Lower leg skin (tissue), 3 donors: ENCODE data around the gene EGFL8.

Experiments used
- POLR2A ChIP-seq, 2 donors: fragments of 450-650 bp; IDR thresholded peaks; one replicate each; pipeline ENCODE4 v1.6.1; 2016 to 2017; ENCODE audit warnings: antibody characterized with exemption in 2 of 2, mild to moderate bottlenecking in 1 of 2, moderate library complexity in 1 of 2
- TF ChIP-seq, protein P1 (sequence below), 3 donors: fragments of 450-650 bp; IDR thresholded peaks; one replicate each; pipeline ENCODE4 v1.5.1; 2016; ENCODE audit warnings: antibody characterized with exemption in 3 of 3, mild to moderate bottlenecking in 3 of 3, moderate library complexity in 2 of 3

DNA sequence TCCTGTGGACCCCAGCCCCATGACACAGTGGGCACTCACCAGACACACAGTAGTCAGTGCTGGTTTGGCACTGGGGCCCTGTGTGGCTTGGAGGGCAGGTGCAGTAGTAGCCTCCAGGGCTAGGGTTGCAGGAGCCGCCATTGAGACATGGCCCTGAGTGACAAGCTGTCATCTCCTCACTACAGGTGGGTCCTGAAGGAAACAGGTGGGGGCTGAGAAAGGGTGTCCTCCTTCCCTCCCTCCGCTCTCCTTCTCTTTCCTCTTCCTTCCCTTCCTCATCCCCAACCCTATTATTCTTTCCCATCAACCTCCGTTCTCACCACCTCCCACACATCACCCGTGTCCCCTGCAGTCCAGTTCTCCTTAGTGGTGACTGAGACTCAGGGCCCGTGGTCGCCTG is 49.3 kb downstream of the EGFL8 start:
- TF ChIP-seq, protein P1, sequence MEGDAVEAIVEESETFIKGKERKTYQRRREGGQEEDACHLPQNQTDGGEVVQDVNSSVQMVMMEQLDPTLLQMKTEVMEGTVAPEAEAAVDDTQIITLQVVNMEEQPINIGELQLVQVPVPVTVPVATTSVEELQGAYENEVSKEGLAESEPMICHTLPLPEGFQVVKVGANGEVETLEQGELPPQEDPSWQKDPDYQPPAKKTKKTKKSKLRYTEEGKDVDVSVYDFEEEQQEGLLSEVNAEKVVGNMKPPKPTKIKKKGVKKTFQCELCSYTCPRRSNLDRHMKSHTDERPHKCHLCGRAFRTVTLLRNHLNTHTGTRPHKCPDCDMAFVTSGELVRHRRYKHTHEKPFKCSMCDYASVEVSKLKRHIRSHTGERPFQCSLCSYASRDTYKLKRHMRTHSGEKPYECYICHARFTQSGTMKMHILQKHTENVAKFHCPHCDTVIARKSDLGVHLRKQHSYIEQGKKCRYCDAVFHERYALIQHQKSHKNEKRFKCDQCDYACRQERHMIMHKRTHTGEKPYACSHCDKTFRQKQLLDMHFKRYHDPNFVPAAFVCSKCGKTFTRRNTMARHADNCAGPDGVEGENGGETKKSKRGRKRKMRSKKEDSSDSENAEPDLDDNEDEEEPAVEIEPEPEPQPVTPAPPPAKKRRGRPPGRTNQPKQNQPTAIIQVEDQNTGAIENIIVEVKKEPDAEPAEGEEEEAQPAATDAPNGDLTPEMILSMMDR (IDR thresholded peaks at IDR 0.05) = no peak
- TF ChIP-seq POLR2A (IDR thresholded peaks at IDR 0.05) = no peak
